Stimulated activated naive CD8-positive, alpha-beta T cell treated with anti-CD3 and anti-CD28 coated beads, Interleukin-15, amount 100 ng/mL, for 72 hours (primary cell): Measurements from ENCODE around the gene MYL3.

ENCODE experiments used
- ATAC-seq: fragments of 150-1000 bp; cut with Tn5 transposase; 2 replicates; pipeline ENCODE4 v1.10.0; 2021; ENCODE audit warnings: mild to moderate bottlenecking, moderate library complexity
- DNase-seq, 2 donors: peaks; one replicate each; pipeline ENCODE4 v3.0.0; 2021 to 2022
- H3K27ac Mint-ChIP-seq, 2 donors: one replicate each; pipeline ENCODE4 v1.8.0; 2022; ENCODE audit warnings: mild to moderate bottlenecking in 2 of 2, mixed read lengths in 2 of 2, moderate library complexity in 2 of 2
- H3K27me3 Mint-ChIP-seq: one replicate; pipeline ENCODE4 v1.8.0; 2022; ENCODE audit warnings: mixed read lengths
- H3K4me1 Mint-ChIP-seq: one replicate; pipeline ENCODE4 v1.8.0; 2022; ENCODE audit warnings: mild to moderate bottlenecking, mixed read lengths
- H3K4me3 Mint-ChIP-seq, 2 donors: one replicate each; pipeline ENCODE4 v1.8.0; 2022; ENCODE audit warnings: mild to moderate bottlenecking in 2 of 2, mixed read lengths in 2 of 2, moderate library complexity in 1 of 2
- H3K9me3 Mint-ChIP-seq, 2 donors: one replicate each; pipeline ENCODE4 v1.8.0; 2022; ENCODE audit warnings: mixed read lengths in 2 of 2

MYL3 gene

DNA sequence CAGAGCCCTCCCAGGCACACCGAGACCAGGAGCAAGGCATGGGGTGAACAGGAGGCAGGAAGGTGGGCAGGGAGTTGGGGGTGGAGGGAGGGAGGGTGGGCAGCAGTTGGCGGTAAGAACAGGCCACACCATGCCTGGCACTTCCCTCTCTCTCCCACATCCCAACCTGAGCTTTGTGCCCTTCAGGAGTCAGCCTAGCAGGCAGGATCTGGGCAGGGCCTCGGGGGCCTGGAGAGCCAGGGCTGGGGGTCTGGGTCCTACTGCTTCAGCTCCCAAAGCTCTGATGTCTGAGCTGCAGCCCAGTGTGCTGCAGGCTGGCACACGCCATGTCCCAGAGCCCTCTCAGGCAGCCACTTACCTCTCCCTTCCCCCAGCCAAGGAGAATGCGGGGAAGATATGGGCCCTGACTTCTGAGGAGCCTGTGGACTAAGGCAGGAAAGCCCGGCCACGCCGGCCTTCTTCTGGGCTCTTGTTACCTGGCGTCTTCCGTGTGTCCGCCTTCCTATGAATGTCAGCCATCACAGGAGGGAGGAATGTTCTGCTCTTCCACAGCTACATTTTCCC lies 2.9 kb upstream of the MYL3 start:
- no peak for ATAC-seq
- no peak overlapping the region for H3K4me3 Mint-ChIP-seq

DNA sequence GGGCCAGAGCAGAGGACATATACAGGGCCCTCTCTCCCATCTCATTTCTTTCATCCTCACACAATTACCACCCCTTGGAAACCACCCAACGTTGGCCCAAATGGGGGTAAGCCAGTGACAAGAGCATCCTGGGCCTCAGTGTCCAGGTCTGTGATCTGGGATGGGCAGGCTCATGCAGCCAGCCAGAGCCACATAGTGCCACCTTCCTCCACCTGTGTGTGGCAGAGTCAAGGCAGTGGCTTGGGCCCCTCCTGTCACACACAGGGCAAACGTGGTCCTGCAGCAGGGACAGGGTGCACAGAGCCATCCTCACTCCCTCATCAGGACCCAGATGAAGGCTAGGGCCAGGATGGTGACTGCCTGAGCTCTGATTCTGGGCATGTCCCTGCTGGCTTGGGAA lies 2.3 kb upstream of the MYL3 start:
- Mint-ChIP-seq H3K9me3 (no peaks in the 10 kb centered on the region), H3K4me3 (no peak overlapping the region), H3K27me3 (no peaks in the 10 kb centered on the region), H3K27ac (no peak overlapping the region), H3K4me1 (no peaks in the 10 kb centered on the region)
- ATAC-seq (no peak), DNase-seq (no peak)

More for the DNA sequence above, 2.9 kb upstream of the MYL3 start:
- Mint-ChIP-seq H3K9me3 (no peaks in the 10 kb centered on the region), H3K27me3 (no peaks in the 10 kb centered on the region), H3K4me1 (no peaks in the 10 kb centered on the region), H3K27ac (no peak overlapping the region)
- DNase-seq, result no peak

DNA sequence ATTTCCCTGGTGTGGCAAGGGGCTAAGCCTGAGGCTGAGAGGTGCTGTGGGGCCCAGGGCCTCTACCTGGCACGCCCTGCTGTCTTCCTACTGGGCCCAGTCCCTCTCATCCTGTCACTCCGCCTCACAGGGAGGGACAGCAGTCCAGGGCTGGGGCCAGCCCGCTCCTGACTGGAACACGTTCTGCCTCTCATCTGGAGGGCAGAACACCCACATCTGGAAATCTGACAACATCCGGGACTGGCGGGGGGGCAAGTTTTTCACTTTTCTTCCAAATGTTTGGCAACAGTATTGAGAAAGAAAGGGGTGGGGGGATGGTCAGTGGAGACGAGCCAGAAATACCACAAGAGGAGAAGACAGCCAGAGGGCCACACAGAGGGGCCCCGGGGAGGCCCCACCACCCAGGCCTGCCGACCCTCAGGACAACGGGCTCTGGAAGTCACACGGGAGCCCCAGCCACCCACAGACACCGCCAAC lies 1.8 kb upstream of the MYL3 start:
- DNase-seq, result no peak

DNA sequence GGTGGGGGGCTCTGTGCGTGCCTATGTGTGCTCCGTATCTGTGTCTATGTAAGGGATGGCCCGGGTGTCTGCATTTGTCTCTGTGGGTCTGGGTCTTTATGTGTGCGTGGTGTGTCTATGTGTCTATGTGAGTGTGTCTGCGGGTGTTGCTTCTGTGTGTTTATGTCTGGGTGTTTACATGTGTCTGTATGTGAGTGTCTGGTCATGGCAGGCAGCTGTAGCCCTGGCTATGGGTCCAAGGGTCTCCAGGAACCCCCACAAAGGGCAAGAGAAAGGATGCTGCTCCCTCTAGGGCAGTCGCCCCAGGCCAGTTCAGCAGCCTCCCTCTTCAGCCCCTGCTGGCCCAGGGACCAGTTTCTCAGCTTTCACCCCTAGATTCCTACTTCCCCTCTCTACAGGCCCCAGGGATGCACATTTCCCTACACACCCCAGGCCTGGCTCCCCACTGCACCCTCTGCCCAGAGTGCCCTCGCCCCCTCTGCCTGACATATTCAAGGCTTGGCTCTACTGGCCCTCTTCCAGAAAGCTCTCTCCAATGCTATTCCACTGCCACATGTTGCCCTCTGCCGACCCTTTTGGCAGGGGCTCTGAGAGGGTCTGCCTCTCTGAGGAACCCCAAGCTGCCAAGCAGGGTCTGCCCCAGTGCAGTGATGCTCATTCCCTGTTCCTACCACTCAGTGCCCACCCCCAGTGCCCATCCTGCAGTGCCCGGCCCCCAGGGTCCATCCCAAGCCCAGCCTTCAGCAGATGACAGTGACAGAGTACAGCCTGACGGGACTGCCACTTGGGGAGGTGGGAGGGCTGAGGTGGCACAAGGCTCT lies 1.0 kb upstream of the MYL3 start:
- H3K27ac Mint-ChIP-seq, result peak overlapping the region in 1 of 2 donors; percentile 44
- DNase-seq (no peak), ATAC-seq (no peak)
- no peaks in the 10 kb centered on the region for H3K4me1 Mint-ChIP-seq
- H3K27me3 Mint-ChIP-seq, result no peaks in the 10 kb centered on the region
- H3K4me3 Mint-ChIP-seq, result no peak overlapping the region
- H3K9me3 Mint-ChIP-seq, result no peaks in the 10 kb centered on the region

More for the DNA sequence above, 1.8 kb upstream of the MYL3 start:
- no peak for ATAC-seq
- H3K4me1 Mint-ChIP-seq, result no peaks in the 10 kb centered on the region
- H3K27me3 Mint-ChIP-seq, result no peaks in the 10 kb centered on the region
- no peak overlapping the region for H3K4me3 Mint-ChIP-seq
- H3K9me3 Mint-ChIP-seq, result no peaks in the 10 kb centered on the region
- H3K27ac Mint-ChIP-seq, result peak overlapping the region in 1 of 2 donors; percentile 35

DNA sequence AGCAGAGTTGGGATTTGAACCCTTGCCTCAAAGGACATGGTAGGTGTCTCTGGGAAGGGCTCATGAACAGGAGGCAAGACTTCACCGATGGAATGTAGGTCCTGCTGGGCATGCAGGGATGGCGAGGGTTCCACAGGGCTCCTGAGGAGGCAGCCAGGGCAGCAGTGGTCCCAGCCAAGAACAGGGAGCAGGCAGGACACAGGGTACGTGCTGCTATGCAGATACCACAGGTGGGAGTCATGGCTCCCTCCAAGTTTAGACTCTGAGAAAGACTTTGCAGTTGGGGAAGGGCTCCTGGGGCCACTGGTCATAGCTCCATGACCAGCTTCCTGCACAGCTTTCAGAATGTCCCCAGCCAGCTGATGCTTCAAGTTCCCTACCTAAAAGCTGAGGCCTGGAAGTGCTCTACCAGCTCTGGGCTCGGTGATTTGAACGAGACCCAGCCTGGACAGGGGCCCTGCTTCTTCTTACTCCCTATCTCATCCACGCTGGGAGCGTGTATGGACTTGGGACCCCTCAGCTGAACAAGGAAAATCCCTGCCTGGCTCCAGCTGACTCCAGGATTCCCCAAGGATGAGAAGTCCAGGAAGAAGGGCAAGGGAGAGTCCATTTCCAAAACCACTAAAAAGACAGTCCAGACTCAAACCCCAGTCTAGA lies 747 bp downstream of the MYL3 start:
- Mint-ChIP-seq H3K9me3 (no peaks in the 10 kb centered on the region), H3K4me3 (no peak overlapping the region), H3K27ac (peak overlapping the region in 1 of 2 donors; percentile 48), H3K27me3 (peaks cover 9% of the 10 kb centered on the region), H3K4me1 (no peaks in the 10 kb centered on the region)
- ATAC-seq (no peak), DNase-seq (no peak)

DNA sequence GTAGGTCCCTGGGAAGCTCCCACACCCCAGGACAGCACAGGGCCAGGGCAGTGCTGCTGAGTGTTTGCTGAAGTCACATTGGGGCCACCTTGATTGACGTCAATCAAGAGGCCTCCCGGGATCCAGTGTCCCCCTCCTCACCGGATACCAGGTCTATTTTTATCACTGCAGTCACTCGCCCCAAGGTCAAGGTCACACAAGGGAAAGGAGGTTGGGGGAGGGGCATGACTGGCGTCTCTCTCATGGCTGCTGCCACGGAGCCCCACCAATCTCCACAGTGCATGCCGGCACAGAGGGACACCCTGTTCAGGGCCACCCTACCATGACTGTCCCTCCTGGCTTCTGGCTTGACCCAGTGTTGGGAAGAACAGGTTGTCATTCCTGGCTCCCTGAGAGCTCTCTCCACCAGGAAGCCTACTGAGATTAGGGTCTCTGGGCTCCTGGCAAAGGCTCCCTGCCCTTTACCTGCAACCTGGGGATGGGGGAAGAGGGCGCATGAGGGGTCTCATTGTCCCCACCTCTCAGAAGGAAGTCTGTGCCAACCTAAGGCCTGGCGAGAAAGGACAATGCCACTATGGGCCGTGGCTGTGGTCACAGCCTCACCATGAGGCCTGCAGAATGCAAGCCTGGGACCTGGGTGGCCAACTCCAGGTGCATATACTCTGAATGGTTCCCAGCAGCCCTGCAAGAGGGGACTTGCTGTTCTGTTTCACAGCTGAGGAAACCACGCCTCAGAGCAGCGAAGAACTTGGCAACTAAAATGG lies 1.5 kb downstream of the MYL3 start:
- Mint-ChIP-seq H3K4me3 (no peak overlapping the region), H3K27ac (no peak overlapping the region), H3K27me3 (peaks cover 16% of the 10 kb centered on the region), H3K4me1 (no peaks in the 10 kb centered on the region), H3K9me3 (no peaks in the 10 kb centered on the region)
- ATAC-seq, result no peak
- DNase-seq, result no peak

- H3K4me1 Mint-ChIP-seq, result no peaks in the 10 kb centered on the region
- no peak overlapping the region for H3K4me3 Mint-ChIP-seq
- peaks cover 17% of the 10 kb centered on the region for H3K27me3 Mint-ChIP-seq
- H3K27ac Mint-ChIP-seq, result no peak overlapping the region
- ATAC-seq, result no peak
- H3K9me3 Mint-ChIP-seq, result no peaks in the 10 kb centered on the region
- DNase-seq, result no peak
Observed at GRCh38 chr3:46860810-46861604, 2.2 kb downstream of the MYL3 start.

- Mint-ChIP-seq H3K4me1 (no peaks in the 10 kb centered on the region), H3K9me3 (no peaks in the 10 kb centered on the region), H3K27me3 (peaks cover 17% of the 10 kb centered on the region), H3K4me3 (no peak overlapping the region), H3K27ac (no peak overlapping the region)
- DNase-seq (no peak), ATAC-seq (peak; percentile 44)
Observed at GRCh38 chr3:46860017-46860809, 3.0 kb downstream of the MYL3 start.

- no peak overlapping the region for H3K4me3 Mint-ChIP-seq
- DNase-seq, result no peak
- peaks cover 17% of the 10 kb centered on the region for H3K27me3 Mint-ChIP-seq
Observed at GRCh38 chr3:46859001-46859710, 4.1 kb downstream of the MYL3 start.

DNA sequence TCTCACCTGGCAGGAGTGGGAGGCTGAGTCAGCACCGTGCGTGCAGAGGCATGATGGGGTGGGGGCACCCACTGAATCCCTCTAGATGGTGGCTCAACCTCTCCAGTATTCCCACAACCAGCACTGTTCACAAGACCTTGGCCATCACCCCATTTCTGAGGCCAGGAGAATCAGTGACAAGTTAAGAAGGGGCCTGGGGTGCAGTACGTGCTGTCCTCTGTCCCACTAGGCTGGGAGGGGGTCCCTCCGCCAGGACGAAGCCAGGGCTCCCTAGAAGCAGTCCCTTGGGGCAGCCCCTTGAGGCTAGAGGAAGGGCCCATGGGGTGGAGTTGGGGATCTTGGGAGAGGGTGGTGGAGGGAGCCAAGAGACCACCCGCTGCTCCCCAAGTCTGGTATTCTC lies 4.8 kb downstream of the MYL3 start:
- no peaks in the 10 kb centered on the region for H3K4me1 Mint-ChIP-seq
- no peak overlapping the region for H3K4me3 Mint-ChIP-seq
- ATAC-seq, result no peak
- H3K27ac Mint-ChIP-seq, result no peak overlapping the region
- DNase-seq, result no peak
- peaks cover 17% of the 10 kb centered on the region for H3K27me3 Mint-ChIP-seq
- H3K9me3 Mint-ChIP-seq, result no peaks in the 10 kb centered on the region

More at GRCh38 chr3:46859001-46859710, 4.1 kb downstream of the MYL3 start:
- no peak for ATAC-seq
- no peaks in the 10 kb centered on the region for H3K4me1 Mint-ChIP-seq
- H3K9me3 Mint-ChIP-seq, result no peaks in the 10 kb centered on the region
- no peak overlapping the region for H3K27ac Mint-ChIP-seq

- Mint-ChIP-seq H3K9me3 (no peaks in the 10 kb centered on the region), H3K27me3 (peaks cover 17% of the 10 kb centered on the region), H3K4me1 (no peaks in the 10 kb centered on the region), H3K4me3 (no peak overlapping the region), H3K27ac (peak overlapping the region in 1 of 2 donors; percentile 87)
- DNase-seq (no peak), ATAC-seq (no peak)
Observed at GRCh38 chr3:46857485-46858341, 5.5 kb downstream of the MYL3 start.

- no peak for ATAC-seq
- Mint-ChIP-seq H3K4me1 (no peaks in the 10 kb centered on the region), H3K27ac (no peak overlapping the region), H3K9me3 (no peaks in the 10 kb centered on the region), H3K4me3 (no peak overlapping the region), H3K27me3 (peaks cover 17% of the 10 kb centered on the region)
- DNase-seq, result no peak
Observed at GRCh38 chr3:46856576-46857471, 6.4 kb downstream of the MYL3 start.
